Common myeloid progenitor, CD34-positive (primary cell): Measurements from ENCODE around the gene RERE.

Experiments used
- CTCF ChIA-PET: fragments of 350-600 bp; sonication (Branson Sonifier 250); formaldehyde crosslinking; loops from one replicate; lab custom pipeline; 2021; ENCODE audit warnings: antibody characterized with exemption; lab: Charles Lee
- POLR2A ChIA-PET: fragments of 350-600 bp; sonication (Branson Sonifier 250); formaldehyde crosslinking; loops from one replicate; lab custom pipeline; 2021; ENCODE audit warnings: antibody characterized with exemption; lab: Charles Lee
- DNase-seq, 3 donors: peaks; one replicate each; pipeline versions ENCODE4 v3.0.0 to v3.0.0-alpha.2; 2013
- H3K27ac ChIP-seq, 2 experiments: 1 replicate in 1 of 2; 2 replicates in 1 of 2; pipeline ENCODE4 v1.7.0; 2013; ENCODE audit warnings: inconsistent platforms in 2 of 2, low read length in 2 of 2, mild to moderate bottlenecking in 2 of 2, low read depth in 1 of 2, moderate library complexity in 1 of 2; ENCODE audit not compliant: severe bottlenecking in 2 of 2, insufficient read depth in 1 of 2, poor library complexity in 1 of 2
- H3K27me3 ChIP-seq, 5 experiments: replicated peaks in 2 of 5; 1 replicate in 3 of 5; 2 replicates in 2 of 5; pipeline versions ENCODE4 v1.6.1 to v1.7.0; 2013; ENCODE audit warnings: low read length in 4 of 5, mild to moderate bottlenecking in 2 of 5, moderate library complexity in 2 of 5, inconsistent platforms in 1 of 5; ENCODE audit not compliant: insufficient read depth in 5 of 5, control insufficient read depth in 4 of 5
- H3K36me3 ChIP-seq, 4 experiments: 1 replicate in 2 of 4; 2 replicates in 2 of 4; pipeline versions ENCODE4 v1.6.1 to v1.7.0; 2013; ENCODE audit warnings: low read length in 3 of 4, control low read depth in 1 of 4, mild to moderate bottlenecking in 1 of 4; ENCODE audit not compliant: control insufficient read depth in 4 of 4, insufficient read depth in 4 of 4
- H3K4me1 ChIP-seq, 4 experiments: 1 replicate in 3 of 4; 2 replicates in 1 of 4; pipeline versions ENCODE4 v1.6.1 to v1.7.1; 2013; ENCODE audit warnings: low read length in 3 of 4, mild to moderate bottlenecking in 3 of 4, control low read depth in 1 of 4, inconsistent platforms in 1 of 4, moderate library complexity in 1 of 4; ENCODE audit not compliant: control insufficient read depth in 4 of 4, insufficient read depth in 4 of 4; ENCODE audit errors: control extremely low read depth in 1 of 4
- H3K4me3 ChIP-seq, 7 experiments: 1 replicate in 4 of 7; 2 replicates in 3 of 7; pipeline versions ENCODE4 v1.5.1 to v1.7.0; 2013; ENCODE audit warnings: mild to moderate bottlenecking in 7 of 7, low read length in 6 of 7, moderate library complexity in 6 of 7, inconsistent platforms in 2 of 7, low read depth in 2 of 7, control low read depth in 1 of 7; ENCODE audit not compliant: insufficient read depth in 4 of 7, control insufficient read depth in 1 of 7; ENCODE audit errors: extremely low read depth in 1 of 7
- H3K9me3 ChIP-seq, 5 experiments: 1 replicate in 4 of 5; 2 replicates in 1 of 5; pipeline versions ENCODE4 v1.6.1 to v1.7.1; 2013; ENCODE audit warnings: low read length in 4 of 5, mild to moderate bottlenecking in 2 of 5, inconsistent platforms in 1 of 5, low read depth in 1 of 5, moderate library complexity in 1 of 5; ENCODE audit not compliant: control insufficient read depth in 4 of 5, insufficient read depth in 2 of 5; ENCODE audit errors: control extremely low read depth in 1 of 5
- WGBS: methylation state at CpG from one replicate; pipeline ENCODE4 v1.1.5; 2013; ENCODE audit not compliant: insufficient coverage; 5-methylcytosine and 5-hydroxymethylcytosine counted together

Gene RERE

DNA sequence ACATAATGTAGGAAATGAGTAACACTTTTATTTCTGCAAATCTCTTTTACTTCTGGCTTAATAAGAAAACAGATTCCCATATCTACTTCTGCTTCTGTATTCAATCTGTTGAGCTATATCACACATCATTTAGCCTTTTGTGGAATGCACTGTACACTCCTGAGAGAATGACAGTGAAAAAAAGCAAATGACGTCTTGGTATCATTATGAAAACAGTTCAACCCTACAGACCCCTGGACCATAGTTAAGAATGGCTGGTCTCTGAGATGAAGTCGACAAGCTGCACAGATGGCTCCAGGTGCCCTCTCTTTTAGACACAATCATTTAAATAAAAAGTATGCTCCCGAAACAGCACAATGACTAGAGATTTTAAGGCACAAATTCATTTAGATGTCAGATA, 247.0 kb downstream of the RERE start:
- WGBS: no CpG with 5 or more reads among the region's 3 CpGs
- Histone ChIP-seq H3K4me1 (peaks cover 0 to 18% (median 9%) of the 10 kb centered on the region in 4 experiments), H3K4me3 (no peak overlapping the region), H3K27ac (no peak overlapping the region), H3K9me3 (no peaks in the 10 kb centered on the region), H3K27me3 (no peaks in the 10 kb centered on the region), H3K36me3 (peaks cover 0 to 8% (median 0%) of the 10 kb centered on the region in 4 experiments)
- POLR2A ChIA-PET: no interaction called here
- CTCF ChIA-PET: interaction anchor here (0.8 to 4.8 kb wide), 21 partner anchors 9 to 589 kb away, joined by 3 to 27 read pairs (median 4); no protein-coding TSS in a partner anchor
- DNase-seq: no peak

DNA sequence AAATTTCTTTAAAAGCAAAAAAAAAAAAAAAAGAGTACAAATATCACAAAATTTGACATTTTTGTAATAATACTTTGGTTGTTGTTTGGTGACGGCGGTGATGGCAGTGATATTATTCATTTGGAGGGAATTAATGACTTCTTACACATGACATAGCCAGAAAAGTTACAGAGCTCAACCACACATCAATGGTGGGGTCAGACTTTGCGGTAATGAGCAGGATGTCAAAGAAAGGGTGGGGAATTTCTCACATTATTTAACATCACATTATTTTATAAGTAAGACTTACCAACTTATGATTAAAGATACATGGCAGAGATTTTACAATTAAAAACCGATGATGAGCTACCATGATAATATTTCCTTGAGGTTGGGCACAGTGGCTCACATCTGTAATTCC, 248.2 kb downstream of the RERE start:
- no peak overlapping the region for H3K27ac ChIP-seq
- peaks cover 0 to 8% (median 0%) of the 10 kb centered on the region in 4 experiments for H3K36me3 ChIP-seq
- CTCF ChIA-PET: interaction anchor here (0.6 to 4.8 kb wide), 15 partner anchors 8 to 280 kb away, joined by 3 to 27 read pairs (median 6); no protein-coding TSS in a partner anchor
- POLR2A ChIA-PET: interaction anchor here (0.6 kb wide), 1 partner anchor 293 kb away, joined by 3 read pairs; no protein-coding TSS in a partner anchor
- no peaks in the 10 kb centered on the region for H3K9me3 ChIP-seq
- H3K4me3 ChIP-seq: no peak overlapping the region
- no peak for DNase-seq
- H3K4me1 ChIP-seq: peaks cover 0 to 18% (median 9%) of the 10 kb centered on the region in 4 experiments
- no peaks in the 10 kb centered on the region for H3K27me3 ChIP-seq
- 100% methylated on average over 1 of the region's 4 CpGs for WGBS

DNA sequence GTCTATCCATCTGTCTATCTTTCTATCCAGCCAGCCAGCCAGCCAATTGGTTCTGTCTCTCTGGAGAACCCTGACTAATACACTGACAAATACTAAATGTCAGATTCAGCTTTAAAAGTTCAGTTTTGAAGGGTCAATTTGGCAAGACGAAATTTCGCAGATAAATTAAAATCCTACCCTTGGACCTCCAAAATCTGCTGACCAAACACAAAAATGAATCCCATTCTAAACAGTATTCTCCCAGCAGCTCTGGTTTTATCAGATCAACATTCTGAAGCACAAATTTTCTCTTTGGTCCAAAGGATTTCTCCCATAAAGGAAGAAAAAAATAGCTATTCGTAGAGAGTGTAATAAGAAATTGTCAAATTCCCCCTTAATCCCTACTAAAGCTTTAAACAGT, 248.6 kb downstream of the RERE start:
- Histone ChIP-seq H3K4me1 (peaks cover 0 to 19% (median 9%) of the 10 kb centered on the region in 4 experiments), H3K27me3 (no peaks in the 10 kb centered on the region), H3K27ac (no peak overlapping the region), H3K9me3 (no peaks in the 10 kb centered on the region), H3K4me3 (no peak overlapping the region), H3K36me3 (peaks cover 0 to 8% (median 0%) of the 10 kb centered on the region in 4 experiments)
- CTCF ChIA-PET: interaction anchor here (0.8 to 4.8 kb wide), 10 partner anchors 7 to 281 kb away, joined by 3 to 27 read pairs (median 6); no protein-coding TSS in a partner anchor
- POLR2A ChIA-PET: interaction anchor here (0.6 kb wide), 1 partner anchor 293 kb away, joined by 3 read pairs; no protein-coding TSS in a partner anchor
- DNase-seq: no peak
- 100% methylated on average over 2 of the region's 3 CpGs for WGBS

DNA sequence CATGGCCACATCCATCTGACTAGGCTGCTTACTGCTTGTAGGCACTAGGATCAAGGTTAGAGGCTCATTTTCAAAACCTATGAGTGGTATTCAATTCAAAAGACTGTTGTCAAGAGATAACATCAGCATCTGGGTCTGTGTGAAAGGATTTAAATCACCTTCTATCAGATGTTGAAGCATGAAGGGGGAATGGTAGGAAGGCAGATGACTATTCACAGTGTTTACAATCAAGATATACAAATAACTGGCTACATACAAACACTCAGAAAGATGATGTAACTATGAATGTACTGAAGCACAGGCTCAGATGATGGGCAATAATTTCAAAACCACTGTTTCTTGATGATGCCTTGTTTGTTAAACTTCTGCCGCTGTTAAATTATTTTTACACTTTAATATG, 250.3 kb downstream of the RERE start:
- Histone ChIP-seq H3K4me3 (no peak overlapping the region), H3K36me3 (peaks cover 0 to 8% (median 0%) of the 10 kb centered on the region in 4 experiments), H3K27ac (no peak overlapping the region), H3K27me3 (no peaks in the 10 kb centered on the region), H3K9me3 (no peaks in the 10 kb centered on the region), H3K4me1 (peaks cover under 1 to 28% (median 10%) of the 10 kb centered on the region in 4 experiments)
- ChIA-PET POLR2A (no interaction called here), CTCF (interaction anchor here (4.8 kb wide), 1 partner anchor 10 kb away, joined by 20 read pairs; no protein-coding TSS in a partner anchor)
- WGBS: no CpG with 5 or more reads among the region's 1 CpG
- DNase-seq: no peak

DNA sequence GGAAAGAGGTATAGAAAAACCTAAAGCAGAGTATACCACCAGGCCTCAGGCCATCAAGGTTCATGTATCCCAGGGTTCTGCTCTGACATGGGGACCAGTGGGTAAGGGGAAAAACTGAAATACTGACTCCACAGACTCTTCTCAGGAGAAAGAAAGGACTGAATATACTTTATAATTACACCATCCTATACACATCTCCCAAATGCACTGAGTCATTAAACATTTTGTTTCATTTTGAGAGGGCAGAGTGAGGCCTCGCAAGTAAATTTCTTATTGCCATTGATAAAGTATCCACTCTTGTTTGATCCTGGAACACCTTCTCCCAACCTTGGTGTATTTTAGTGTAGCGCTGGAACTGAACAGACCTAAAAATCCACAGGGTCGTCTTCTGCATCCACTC, 251.6 kb downstream of the RERE start:
- H3K27ac ChIP-seq: no peak overlapping the region
- no peaks in the 10 kb centered on the region for H3K9me3 ChIP-seq
- H3K4me1 ChIP-seq: peaks cover 4 to 22% (median 7%) of the 10 kb centered on the region in 4 experiments
- no peak overlapping the region for H3K4me3 ChIP-seq
- H3K36me3 ChIP-seq: peaks cover 0 to 8% (median 0%) of the 10 kb centered on the region in 4 experiments
- POLR2A ChIA-PET: no interaction called here
- no peak for DNase-seq
- WGBS: 71% methylated on average over 1 of the region's 3 CpGs
- H3K27me3 ChIP-seq: no peaks in the 10 kb centered on the region
- CTCF ChIA-PET: interaction anchor here (0.7 to 12.7 kb wide), 3 partner anchors 9 to 162 kb away, joined by 3 to 145 read pairs (median 3); no protein-coding TSS in a partner anchor

DNA sequence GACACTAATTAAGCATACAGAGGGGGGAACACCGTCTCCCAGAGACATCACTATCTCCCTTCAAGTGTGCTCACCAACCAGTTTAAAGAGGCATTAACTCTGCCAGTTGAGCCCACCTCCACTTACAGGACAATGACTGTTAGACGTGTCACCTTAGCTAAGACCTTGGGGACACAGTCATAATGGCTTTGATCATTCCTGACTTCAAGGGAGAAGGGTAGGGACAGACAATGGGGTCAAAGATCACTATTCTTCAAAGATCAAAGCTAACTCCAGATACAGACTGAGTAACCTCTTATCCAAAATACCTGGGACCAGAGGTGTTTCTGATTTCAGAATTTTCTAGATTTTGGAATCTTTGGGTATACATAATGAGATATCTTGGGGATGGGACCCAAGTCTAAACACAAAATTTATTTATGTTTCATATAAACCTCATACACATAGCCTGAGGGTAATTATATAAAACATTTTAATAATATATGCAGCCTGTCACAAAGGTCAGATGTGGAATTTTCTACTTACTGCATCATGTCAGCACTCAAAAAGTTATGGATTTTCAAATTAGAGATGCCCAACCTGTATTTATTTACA, 253.4 kb downstream of the RERE start:
- Histone ChIP-seq H3K4me1 (peaks cover 4 to 24% (median 7%) of the 10 kb centered on the region in 4 experiments), H3K4me3 (no peak overlapping the region), H3K27me3 (no peaks in the 10 kb centered on the region), H3K36me3 (peaks cover 0 to 4% (median 0%) of the 10 kb centered on the region in 4 experiments), H3K27ac (no peak overlapping the region), H3K9me3 (no peaks in the 10 kb centered on the region)
- POLR2A ChIA-PET: no interaction called here
- CTCF ChIA-PET: interaction anchor here (0.8 to 12.7 kb wide), 5 partner anchors 15 to 164 kb away, joined by 3 to 145 read pairs (median 3); no protein-coding TSS in a partner anchor
- DNase-seq: no peak
- 86% methylated on average over 1 of the region's 2 CpGs for WGBS
